HepG2 (cell line): Measurements from ENCODE around the gene ZNF121. TPM values are rescaled to one million over a fixed set of nuclear protein-coding genes. Genes with fewer than 3 reads are reported as not detected.
A peak's percentile ranks its signal among the peaks of the same experiment; 100 is the strongest.

Experiments
- BRCA1 ChIP-seq: sonication (generic); formaldehyde crosslinking; IDR thresholded peaks from 2 replicates; pipeline ENCODE4 v1.4.0; 2020; ENCODE audit warnings: missing genetic modification reagents
- EHMT2 ChIP-seq: fragments of 200-600 bp; sonication (generic); IDR thresholded peaks from 2 replicates; pipeline ENCODE4 v1.7.0; 2017; ENCODE audit warnings: antibody characterized with exemption, low read depth, low read length, borderline replicate concordance
- FOXM1 ChIP-seq: sonication (generic); formaldehyde crosslinking; IDR thresholded peaks from 2 replicates; pipeline ENCODE4 v1.5.0; 2020; ENCODE audit warnings: missing genetic modification reagents
- GABPA ChIP-seq, 2 experiments: IDR thresholded peaks; 2 replicates each; pipeline ENCODE4 v1.6.1; 2011 to 2016; ENCODE audit warnings: low read depth in 2 of 2, low read length in 1 of 2, missing biosample characterization in 1 of 2, missing genetic modification characterization in 1 of 2
- GZF1 ChIP-seq: sonication (generic); formaldehyde crosslinking; IDR thresholded peaks from 2 replicates; pipeline ENCODE4 v1.5.1; 2020; ENCODE audit warnings: mild to moderate bottlenecking, missing genetic modification reagents
- ISL2 ChIP-seq: sonication (generic); formaldehyde crosslinking; IDR thresholded peaks from 2 replicates; pipeline ENCODE4 v1.5.0; 2020; ENCODE audit warnings: missing genetic modification reagents
- MED13 ChIP-seq: sonication (generic); formaldehyde crosslinking; IDR thresholded peaks from 2 replicates; pipeline ENCODE4 v1.5.0; 2020; ENCODE audit warnings: missing genetic modification reagents
- MZF1 ChIP-seq: sonication (generic); formaldehyde crosslinking; IDR thresholded peaks from 2 replicates; pipeline ENCODE4 v1.8.1; 2023; ENCODE audit warnings: mild to moderate bottlenecking, missing genetic modification reagents, borderline replicate concordance
- SNRNP70 ChIP-seq: fragments of 200-400 bp; formaldehyde crosslinking; IDR thresholded peaks from 2 replicates; pipeline ENCODE4 v1.6.1; 2017; ENCODE audit warnings: mild to moderate bottlenecking, low read depth, low read length, moderate library complexity
- ZNF224 ChIP-seq: sonication (generic); formaldehyde crosslinking; IDR thresholded peaks from 2 replicates; pipeline ENCODE4 v1.5.0; 2020; ENCODE audit warnings: mild to moderate bottlenecking, missing genetic modification reagents
- ZNF260 ChIP-seq: sonication (generic); formaldehyde crosslinking; IDR thresholded peaks from 2 replicates; pipeline ENCODE4 v1.4.0; 2020; ENCODE audit warnings: missing genetic modification reagents, low read depth, mild to moderate bottlenecking, borderline replicate concordance
- ZNF296 ChIP-seq: sonication (generic); formaldehyde crosslinking; conservative IDR thresholded peaks from 2 replicates; pipeline ENCODE4 v1.5.0; 2020; ENCODE audit warnings: mild to moderate bottlenecking, missing genetic modification reagents
- ZNF558 ChIP-seq: sonication (generic); formaldehyde crosslinking; IDR thresholded peaks from 2 replicates; pipeline ENCODE4 v1.9.0; 2022; ENCODE audit warnings: mild to moderate bottlenecking, missing genetic modification reagents, borderline replicate concordance
- polyA plus RNA-seq, 8 experiments: library from polyadenylated mRNA; depleted of rRNA in 3 of 8; stranded (reverse) in 7 of 8; unstranded in 1 of 8; fragments of >200 nt; fragmentation: Illumina TruSeq in 4 of 8; extraction: Trizol in 4 of 8; gene quantifications; 2 replicates each; pipeline versions ENCODE4 v1.2.1 to v1.2.3, GENCODE V29; 2011 to 2016; ENCODE audit warnings: low read depth in 4 of 8, missing spikeins in 1 of 8, mixed read lengths in 1 of 8; ENCODE audit not compliant: insufficient read depth in 1 of 8
- total RNA-seq, 5 experiments: library from RNA; depleted of rRNA; stranded (reverse); fragments of >200 nt; fragmentation: Illumina TruSeq; extraction: Trizol; gene quantifications; 2 replicates each; pipeline ENCODE4 v1.2.3, GENCODE V29; 2016; ENCODE audit warnings: low read depth in 1 of 5
- TF ChIP-seq, protein P1 (sequence below): sonication (generic); formaldehyde crosslinking; IDR thresholded peaks from 2 replicates; pipeline ENCODE4 v1.8.1; 2022; ENCODE audit warnings: mild to moderate bottlenecking, missing genetic modification reagents
- TF ChIP-seq, protein P2 (sequence below): sonication (generic); formaldehyde crosslinking; IDR thresholded peaks from 2 replicates; pipeline ENCODE4 v1.9.0; 2021; ENCODE audit warnings: missing genetic modification reagents, mild to moderate bottlenecking, borderline replicate concordance
- TF ChIP-seq, protein P3 (sequence below): sonication (generic); formaldehyde crosslinking; IDR thresholded peaks from 2 replicates; pipeline ENCODE4 v1.5.1; 2020; ENCODE audit warnings: mild to moderate bottlenecking, missing genetic modification reagents, borderline replicate concordance
- TF ChIP-seq, protein P4 (sequence below): sonication (generic); formaldehyde crosslinking; conservative IDR thresholded peaks from 2 replicates; pipeline ENCODE4 v1.4.0; 2020; ENCODE audit warnings: missing genetic modification reagents
- TF ChIP-seq, protein P5 (sequence below), 2 experiments: IDR thresholded peaks; 2 replicates each; pipeline ENCODE4 v1.6.1; 2011 to 2012; ENCODE audit warnings: low read length in 2 of 2, borderline replicate concordance in 1 of 2, low read depth in 1 of 2, mild to moderate bottlenecking in 1 of 2, moderate library complexity in 1 of 2

Gene ZNF121
- total and polyA plus RNA-seq, 2 of the 13 experiments (the other 11 are each of a cell fraction or from before 2014, with no cell fraction given), result 7.8 to 56.3 TPM

DNA sequence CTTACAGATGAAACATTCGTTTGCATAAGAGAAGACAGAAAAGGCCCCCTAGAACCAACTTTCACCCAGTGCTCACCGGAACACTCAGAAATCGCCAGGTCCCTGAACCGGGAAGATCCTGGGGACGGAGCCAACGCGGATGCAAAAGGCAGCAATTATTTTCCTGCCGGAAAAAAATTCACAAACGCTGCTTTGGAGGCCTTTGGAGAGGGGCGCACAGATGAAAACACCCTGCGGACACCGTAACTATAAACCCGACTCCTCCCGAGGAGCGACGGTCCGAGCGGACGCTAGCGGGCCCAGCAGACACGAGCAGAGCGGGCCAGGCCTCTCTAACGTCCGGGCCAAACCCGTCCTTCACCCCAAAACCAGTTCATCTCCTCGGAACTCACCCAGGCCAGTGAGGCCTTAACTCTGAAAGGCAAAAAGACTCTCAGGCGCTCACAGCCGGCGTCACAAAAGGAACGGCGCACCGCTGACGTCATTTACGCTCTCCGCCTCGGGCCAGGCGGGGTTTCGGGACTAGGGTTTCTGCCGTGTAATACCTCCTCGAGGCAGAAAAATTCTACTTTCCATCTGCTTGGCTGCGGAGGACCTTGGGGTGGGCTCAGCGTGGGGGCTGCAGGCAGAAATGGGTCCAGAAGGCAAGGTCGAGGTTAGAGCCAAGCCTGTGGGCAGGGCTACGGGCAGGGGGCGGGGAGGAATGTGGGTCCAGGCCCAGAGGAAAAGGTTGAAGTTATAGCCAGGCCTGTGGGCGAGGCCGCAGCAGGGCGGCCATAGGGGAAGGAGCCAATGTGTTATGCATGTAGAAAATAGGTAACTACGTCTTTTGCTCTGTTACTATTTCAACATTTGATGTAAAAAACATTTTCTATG lies 45.9 kb downstream of the ZNF121 start, which contains the start of gene ZNF426 (continued):
- TF ChIP-seq, protein P1, sequence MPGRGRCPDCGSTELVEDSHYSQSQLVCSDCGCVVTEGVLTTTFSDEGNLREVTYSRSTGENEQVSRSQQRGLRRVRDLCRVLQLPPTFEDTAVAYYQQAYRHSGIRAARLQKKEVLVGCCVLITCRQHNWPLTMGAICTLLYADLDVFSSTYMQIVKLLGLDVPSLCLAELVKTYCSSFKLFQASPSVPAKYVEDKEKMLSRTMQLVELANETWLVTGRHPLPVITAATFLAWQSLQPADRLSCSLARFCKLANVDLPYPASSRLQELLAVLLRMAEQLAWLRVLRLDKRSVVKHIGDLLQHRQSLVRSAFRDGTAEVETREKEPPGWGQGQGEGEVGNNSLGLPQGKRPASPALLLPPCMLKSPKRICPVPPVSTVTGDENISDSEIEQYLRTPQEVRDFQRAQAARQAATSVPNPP (CRISPR knock-in tag), result peak; percentile 76; the same call in 1 of the 2 replicates
- TF ChIP-seq ZNF558 (CRISPR knock-in tag) (peak; percentile 43; the same call in 1 of the 2 replicates), MED13 (CRISPR knock-in tag) (0 out of 2 replicates have a peak, but pooled peaks have one; percentile 25), MZF1 (CRISPR knock-in tag) (no peak), ZNF296 (no peak; the same call in 1 of the 2 replicates), EHMT2 (peak; percentile 40; the same call in 1 of the 2 replicates), ISL2 (no peak), GZF1 (CRISPR knock-in tag) (peak; percentile 68), SNRNP70 (no peak), FOXM1 (CRISPR knock-in tag) (no peak), ZNF224 (peak; percentile 54; the same call in 1 of the 2 replicates), BRCA1 (CRISPR knock-in tag) (no peak), GABPA (IDR thresholded peaks at IDR 0.05; ENCODE audit: low read depth, low read length) (no peak), GABPA (CRISPR knock-in tag; IDR thresholded peaks at IDR 0.05; ENCODE audit: low read depth) (peak; percentile 50), ZNF260 (CRISPR knock-in tag) (no peak)
- TF ChIP-seq, protein P2, sequence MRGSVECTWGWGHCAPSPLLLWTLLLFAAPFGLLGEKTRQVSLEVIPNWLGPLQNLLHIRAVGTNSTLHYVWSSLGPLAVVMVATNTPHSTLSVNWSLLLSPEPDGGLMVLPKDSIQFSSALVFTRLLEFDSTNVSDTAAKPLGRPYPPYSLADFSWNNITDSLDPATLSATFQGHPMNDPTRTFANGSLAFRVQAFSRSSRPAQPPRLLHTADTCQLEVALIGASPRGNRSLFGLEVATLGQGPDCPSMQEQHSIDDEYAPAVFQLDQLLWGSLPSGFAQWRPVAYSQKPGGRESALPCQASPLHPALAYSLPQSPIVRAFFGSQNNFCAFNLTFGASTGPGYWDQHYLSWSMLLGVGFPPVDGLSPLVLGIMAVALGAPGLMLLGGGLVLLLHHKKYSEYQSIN (CRISPR knock-in tag), result no peak
- TF ChIP-seq, protein P3, sequence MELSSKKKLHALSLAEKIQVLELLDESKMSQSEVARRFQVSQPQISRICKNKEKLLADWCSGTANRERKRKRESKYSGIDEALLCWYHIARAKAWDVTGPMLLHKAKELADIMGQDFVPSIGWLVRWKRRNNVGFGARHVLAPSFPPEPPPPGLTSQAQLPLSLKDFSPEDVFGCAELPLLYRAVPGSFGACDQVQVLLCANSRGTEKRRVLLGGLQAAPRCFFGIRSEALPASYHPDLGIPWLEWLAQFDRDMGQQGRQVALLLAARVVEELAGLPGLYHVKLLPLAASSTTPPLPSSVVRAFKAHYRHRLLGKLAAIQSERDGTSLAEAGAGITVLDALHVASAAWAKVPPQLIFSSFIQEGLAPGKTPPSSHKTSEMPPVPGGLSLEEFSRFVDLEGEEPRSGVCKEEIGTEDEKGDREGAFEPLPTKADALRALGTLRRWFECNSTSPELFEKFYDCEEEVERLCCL (CRISPR knock-in tag), result no peak
- TF ChIP-seq, protein P4, sequence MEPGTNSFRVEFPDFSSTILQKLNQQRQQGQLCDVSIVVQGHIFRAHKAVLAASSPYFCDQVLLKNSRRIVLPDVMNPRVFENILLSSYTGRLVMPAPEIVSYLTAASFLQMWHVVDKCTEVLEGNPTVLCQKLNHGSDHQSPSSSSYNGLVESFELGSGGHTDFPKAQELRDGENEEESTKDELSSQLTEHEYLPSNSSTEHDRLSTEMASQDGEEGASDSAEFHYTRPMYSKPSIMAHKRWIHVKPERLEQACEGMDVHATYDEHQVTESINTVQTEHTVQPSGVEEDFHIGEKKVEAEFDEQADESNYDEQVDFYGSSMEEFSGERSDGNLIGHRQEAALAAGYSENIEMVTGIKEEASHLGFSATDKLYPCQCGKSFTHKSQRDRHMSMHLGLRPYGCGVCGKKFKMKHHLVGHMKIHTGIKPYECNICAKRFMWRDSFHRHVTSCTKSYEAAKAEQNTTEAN (CRISPR knock-in tag), result peak; percentile 46; the same call in 1 of the 2 replicates
- TF ChIP-seq, protein P5, sequence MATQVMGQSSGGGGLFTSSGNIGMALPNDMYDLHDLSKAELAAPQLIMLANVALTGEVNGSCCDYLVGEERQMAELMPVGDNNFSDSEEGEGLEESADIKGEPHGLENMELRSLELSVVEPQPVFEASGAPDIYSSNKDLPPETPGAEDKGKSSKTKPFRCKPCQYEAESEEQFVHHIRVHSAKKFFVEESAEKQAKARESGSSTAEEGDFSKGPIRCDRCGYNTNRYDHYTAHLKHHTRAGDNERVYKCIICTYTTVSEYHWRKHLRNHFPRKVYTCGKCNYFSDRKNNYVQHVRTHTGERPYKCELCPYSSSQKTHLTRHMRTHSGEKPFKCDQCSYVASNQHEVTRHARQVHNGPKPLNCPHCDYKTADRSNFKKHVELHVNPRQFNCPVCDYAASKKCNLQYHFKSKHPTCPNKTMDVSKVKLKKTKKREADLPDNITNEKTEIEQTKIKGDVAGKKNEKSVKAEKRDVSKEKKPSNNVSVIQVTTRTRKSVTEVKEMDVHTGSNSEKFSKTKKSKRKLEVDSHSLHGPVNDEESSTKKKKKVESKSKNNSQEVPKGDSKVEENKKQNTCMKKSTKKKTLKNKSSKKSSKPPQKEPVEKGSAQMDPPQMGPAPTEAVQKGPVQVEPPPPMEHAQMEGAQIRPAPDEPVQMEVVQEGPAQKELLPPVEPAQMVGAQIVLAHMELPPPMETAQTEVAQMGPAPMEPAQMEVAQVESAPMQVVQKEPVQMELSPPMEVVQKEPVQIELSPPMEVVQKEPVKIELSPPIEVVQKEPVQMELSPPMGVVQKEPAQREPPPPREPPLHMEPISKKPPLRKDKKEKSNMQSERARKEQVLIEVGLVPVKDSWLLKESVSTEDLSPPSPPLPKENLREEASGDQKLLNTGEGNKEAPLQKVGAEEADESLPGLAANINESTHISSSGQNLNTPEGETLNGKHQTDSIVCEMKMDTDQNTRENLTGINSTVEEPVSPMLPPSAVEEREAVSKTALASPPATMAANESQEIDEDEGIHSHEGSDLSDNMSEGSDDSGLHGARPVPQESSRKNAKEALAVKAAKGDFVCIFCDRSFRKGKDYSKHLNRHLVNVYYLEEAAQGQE (IDR thresholded peaks at IDR 0.05; ENCODE audit: borderline replicate concordance in 1 of 2, low read depth in 1 of 2, low read length in 2 of 2), result no peak
